B cell (primary cell): Measurements from ENCODE around the gene PPT2.

Experiments
- EZH2 ChIP-seq: IDR thresholded peaks from 2 replicates; pipeline ENCODE4 v1.6.1; 2012; ENCODE audit warnings: borderline replicate concordance, low read depth, mild to moderate bottlenecking, moderate library complexity, low read length; ENCODE audit not compliant: insufficient read depth, poor library complexity, severe bottlenecking
- TF ChIP-seq, protein P1 (sequence below): fragments of 200-600 bp; IDR thresholded peaks from one replicate; pipeline ENCODE4 v1.8.0; 2022; ENCODE audit warnings: antibody characterized with exemption, mild to moderate bottlenecking

DNA sequence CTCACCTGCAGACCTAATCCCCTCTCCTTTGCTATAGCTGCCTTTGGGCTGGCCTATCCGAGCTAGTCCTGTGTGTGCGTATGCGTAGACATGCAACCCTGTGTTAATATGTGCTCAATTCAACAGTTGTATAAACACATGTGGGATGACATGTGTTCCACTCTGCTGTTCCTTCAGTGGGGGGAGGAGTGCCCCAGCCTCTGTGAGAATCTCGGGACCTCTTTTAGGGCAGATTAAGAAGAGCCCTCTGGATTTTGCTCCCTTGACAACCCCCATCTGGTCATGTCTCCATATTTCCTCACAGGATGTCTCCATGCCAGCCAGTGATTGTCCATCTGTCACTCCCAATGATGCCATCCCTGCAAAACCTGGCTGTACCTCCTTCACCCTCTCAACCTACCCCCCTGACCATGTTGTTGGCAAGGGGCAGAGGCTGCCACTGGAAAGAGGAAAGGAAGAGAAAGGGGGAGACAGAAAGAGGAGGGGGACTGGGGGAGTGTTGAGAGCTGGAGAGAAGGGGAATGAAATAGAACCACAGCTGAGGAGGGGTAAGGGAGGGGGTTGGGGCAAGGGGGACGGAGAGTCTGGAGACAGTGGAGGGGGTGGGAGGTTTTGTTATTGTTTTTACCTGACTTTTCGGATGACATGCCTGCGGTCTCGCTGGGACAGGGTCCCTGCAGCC lies 2.6 kb upstream of the PPT2 start:
- TF ChIP-seq, protein P1, sequence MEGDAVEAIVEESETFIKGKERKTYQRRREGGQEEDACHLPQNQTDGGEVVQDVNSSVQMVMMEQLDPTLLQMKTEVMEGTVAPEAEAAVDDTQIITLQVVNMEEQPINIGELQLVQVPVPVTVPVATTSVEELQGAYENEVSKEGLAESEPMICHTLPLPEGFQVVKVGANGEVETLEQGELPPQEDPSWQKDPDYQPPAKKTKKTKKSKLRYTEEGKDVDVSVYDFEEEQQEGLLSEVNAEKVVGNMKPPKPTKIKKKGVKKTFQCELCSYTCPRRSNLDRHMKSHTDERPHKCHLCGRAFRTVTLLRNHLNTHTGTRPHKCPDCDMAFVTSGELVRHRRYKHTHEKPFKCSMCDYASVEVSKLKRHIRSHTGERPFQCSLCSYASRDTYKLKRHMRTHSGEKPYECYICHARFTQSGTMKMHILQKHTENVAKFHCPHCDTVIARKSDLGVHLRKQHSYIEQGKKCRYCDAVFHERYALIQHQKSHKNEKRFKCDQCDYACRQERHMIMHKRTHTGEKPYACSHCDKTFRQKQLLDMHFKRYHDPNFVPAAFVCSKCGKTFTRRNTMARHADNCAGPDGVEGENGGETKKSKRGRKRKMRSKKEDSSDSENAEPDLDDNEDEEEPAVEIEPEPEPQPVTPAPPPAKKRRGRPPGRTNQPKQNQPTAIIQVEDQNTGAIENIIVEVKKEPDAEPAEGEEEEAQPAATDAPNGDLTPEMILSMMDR, result no peak
- no peak for TF ChIP-seq EZH2
